HL-60 (cell line): ENCODE data around the gene PDLIM5.

Source experiments
- DNase-seq, 2 experiments: peaks; one replicate each; pipeline ENCODE4 v3.0.0-alpha.2; 2010 to 2020; ENCODE audit warnings: low read depth in 1 of 2, low spot score in 1 of 2
- H3K27ac ChIP-seq: fragments of 250-450 bp; sonication (Bioruptor Pico); replicated peaks from 2 replicates; pipeline ENCODE4 v1.5.1; 2020; ENCODE audit warnings: mild to moderate bottlenecking, moderate library complexity
- H3K27me3 ChIP-seq: fragments of 250-450 bp; sonication (Bioruptor Pico); 2 replicates; pipeline ENCODE4 v1.5.1; 2021; ENCODE audit warnings: mild to moderate bottlenecking, moderate library complexity; ENCODE audit not compliant: insufficient read depth, poor library complexity, severe bottlenecking
- H3K4me3 ChIP-seq: replicated peaks from 2 replicates; pipeline ENCODE4 v1.5.1; 2011; ENCODE audit warnings: mild to moderate bottlenecking, control low read depth, low read length; ENCODE audit not compliant: insufficient read depth
- CTCF ChIP-seq: IDR thresholded peaks from one replicate; pipeline ENCODE4 v1.5.1; 2011; ENCODE audit warnings: low read length, control low read depth, inconsistent platforms; ENCODE audit not compliant: insufficient read depth
- GABPA ChIP-seq: IDR thresholded peaks from 2 replicates; pipeline ENCODE4 v1.6.1; 2012; ENCODE audit warnings: low read depth
- POLR2AphosphoS5 ChIP-seq: IDR thresholded peaks from 2 replicates; pipeline ENCODE4 v1.6.1; 2012; ENCODE audit warnings: low read depth
- REST ChIP-seq: IDR thresholded peaks from 2 replicates; pipeline ENCODE4 v1.6.1; 2012; ENCODE audit warnings: low read depth; ENCODE audit not compliant: insufficient replicate concordance
- SPI1 ChIP-seq: IDR thresholded peaks from 2 replicates; pipeline ENCODE4 v1.6.1; 2012; ENCODE audit warnings: low read depth, mild to moderate bottlenecking, borderline replicate concordance

PDLIM5 gene

GRCh38 chr4:94701631-94702300 lies 250.0 kb downstream of the PDLIM5 start:
- TF ChIP-seq CTCF (no peak), REST (no peak), POLR2AphosphoS5 (no peak), GABPA (no peak), SPI1 (no peak)
- Histone ChIP-seq H3K27ac (no peak overlapping the region), H3K27me3 (no peaks in the 10 kb centered on the region), H3K4me3 (no peak overlapping the region)
- DNase-seq, result no peak

GRCh38 chr4:94711635-94712034 lies 259.9 kb downstream of the PDLIM5 start:
- no peak overlapping the region for H3K27ac ChIP-seq
- TF ChIP-seq GABPA, result no peak
- TF ChIP-seq POLR2AphosphoS5, result no peak
- no peak for TF ChIP-seq REST
- no peak for DNase-seq

GRCh38 chr4:94714365-94715160 lies 262.8 kb downstream of the PDLIM5 start:
- no peak for DNase-seq
- no peak overlapping the region for H3K27ac ChIP-seq
- TF ChIP-seq GABPA (no peak), POLR2AphosphoS5 (no peak), SPI1 (no peak), REST (no peak), CTCF (no peak)
- H3K4me3 ChIP-seq, result no peak overlapping the region
- H3K27me3 ChIP-seq, result no peaks in the 10 kb centered on the region

More at GRCh38 chr4:94711635-94712034, 259.9 kb downstream of the PDLIM5 start:
- Histone ChIP-seq H3K4me3 (no peak overlapping the region), H3K27me3 (no peaks in the 10 kb centered on the region)
